Stimulated activated naive CD8-positive, alpha-beta T cell treated with anti-CD3 and anti-CD28 coated beads, Interleukin-15, Interleukin-2, amounts not matched to agents 100 U/mL and 50 U/mL, for 24 hours (primary cell): Measurements from ENCODE around the gene KCNJ15.

ENCODE experiments used
- ATAC-seq: fragments of 150-1000 bp; cut with Tn5 transposase; one replicate; pipeline ENCODE4 v1.10.0; 2021
- DNase-seq: peaks from one replicate; pipeline ENCODE4 v3.0.0; 2021

KCNJ15 gene

GRCh38 chr21:38355992-38356781, 99.4 kb downstream of the KCNJ15 start:
- DNase-seq (peak; percentile 81), ATAC-seq (peak; percentile 58)
